Stimulated activated CD4-positive, alpha-beta T cell treated with anti-CD3 and anti-CD28 coated beads, TNF-alpha, amount 100 ng/mL, for 1 hour (primary cell): Measurements from ENCODE around the gene UPB1.

ENCODE experiments used
- DNase-seq, 3 donors: peaks; one replicate each; pipeline ENCODE4 v3.0.0-alpha.2; 2020; ENCODE audit warnings: low read depth in 3 of 3, low spot score in 1 of 3

UPB1 gene

DNA sequence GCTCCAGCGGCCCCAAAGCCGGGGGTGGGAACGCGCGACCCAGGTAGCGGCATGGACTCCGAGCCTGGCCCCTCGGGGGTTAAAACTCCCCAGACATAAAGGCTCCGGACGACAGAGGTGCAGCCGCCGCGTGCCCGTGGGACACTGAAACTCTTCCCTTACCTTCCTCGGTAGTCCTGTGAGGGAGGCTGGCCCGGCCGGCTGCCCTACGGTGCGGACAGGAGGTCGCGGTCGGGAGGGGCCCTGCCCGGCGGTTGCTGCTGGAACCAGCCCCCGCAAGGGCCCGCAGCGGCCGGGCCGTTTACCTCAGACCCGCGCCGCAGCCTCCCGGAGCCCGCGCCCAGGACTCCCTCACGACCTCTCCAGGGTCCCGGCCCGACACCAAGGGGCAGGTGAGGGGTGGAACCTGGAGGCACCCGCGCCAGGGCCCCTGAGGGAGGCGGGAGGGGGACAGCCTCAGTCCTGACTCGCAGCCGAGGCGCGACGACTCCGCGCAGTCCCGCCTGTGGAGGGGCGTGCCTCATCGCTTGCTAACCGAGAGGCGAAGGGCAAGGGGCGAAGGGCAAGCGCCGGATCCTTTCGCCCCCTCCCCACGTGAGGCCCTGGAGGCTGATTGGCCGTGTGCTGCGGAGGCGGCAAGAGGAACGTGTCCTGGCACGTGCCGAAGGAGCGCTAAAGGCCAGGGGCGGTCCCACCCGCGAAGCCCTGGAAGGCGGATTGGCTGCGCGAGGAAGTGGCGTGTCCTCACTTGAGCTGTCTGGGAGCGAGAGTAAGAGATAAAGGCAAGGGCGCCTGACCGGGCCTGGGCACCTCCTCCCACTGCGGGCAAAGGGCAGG, at the start of gene UPB1:
Gene UPB1 (plus strand): TSS at position 805 of the 837 bp plus-strand sequence. CDS start 72 bp downstream, outside the sequence.
- no peak for DNase-seq

GRCh38 chr22:24445481-24446259, 49.5 kb upstream of the UPB1 start:
- DNase-seq = no peak

DNA sequence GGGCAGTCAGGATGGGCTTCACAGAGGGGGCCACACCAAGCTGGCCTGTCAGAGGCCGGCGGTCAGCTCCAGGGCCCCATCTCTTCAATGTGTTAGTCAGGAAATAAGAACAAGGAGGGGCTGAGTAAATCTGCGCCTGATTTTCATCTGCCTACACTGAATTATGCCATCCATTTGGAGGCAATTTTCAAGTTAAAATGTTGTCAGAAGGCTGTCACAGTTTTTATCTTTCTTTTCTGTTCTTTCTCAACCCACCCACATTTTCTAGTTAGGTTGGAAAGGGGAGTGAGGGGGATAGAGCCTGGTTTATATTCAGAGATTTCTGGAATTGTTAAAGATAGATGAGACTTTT, 48.9 kb upstream of the UPB1 start:
- DNase-seq = no peak

GRCh38 chr22:24450610-24451009, 44.5 kb upstream of the UPB1 start:
- no peak for DNase-seq

DNA sequence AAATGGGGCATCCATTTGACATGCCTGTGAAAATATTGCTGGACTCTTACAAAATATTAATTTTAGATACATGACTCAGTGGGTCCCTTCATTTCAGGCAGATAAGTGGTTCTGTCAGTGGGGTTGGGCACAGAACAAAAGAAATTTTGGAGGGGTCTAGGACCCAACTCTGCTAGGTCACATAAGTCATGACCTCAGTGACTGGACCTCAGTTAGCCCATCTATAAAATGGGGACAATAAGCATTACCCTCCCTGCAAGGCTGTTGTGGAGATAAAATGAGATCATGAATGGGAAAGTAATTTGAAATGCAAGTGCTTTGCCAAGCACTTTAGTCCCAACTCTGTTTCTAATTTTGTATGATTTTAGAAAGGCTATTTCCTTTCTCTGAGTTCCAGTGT, 44.0 kb upstream of the UPB1 start:
- DNase-seq = no peak

DNA sequence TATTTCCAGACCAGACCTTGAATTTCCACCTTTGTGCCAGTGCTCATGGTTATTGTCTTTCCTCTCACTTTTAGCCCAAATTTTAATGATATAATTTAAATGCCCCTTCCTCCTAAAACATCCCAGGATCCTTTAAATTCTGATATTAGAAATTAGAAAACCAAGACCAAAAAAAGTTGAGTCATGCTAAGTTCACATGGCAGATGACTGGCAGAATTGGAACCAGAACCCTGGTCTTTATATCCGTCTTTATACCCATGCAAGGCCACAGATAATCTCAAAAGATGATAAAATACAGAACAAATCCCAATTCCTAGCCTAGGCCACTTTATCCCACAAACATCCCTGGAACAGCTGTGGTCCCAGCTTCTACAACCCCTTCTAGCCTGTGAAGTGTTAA, 41.3 kb upstream of the UPB1 start:
- no peak for DNase-seq

DNA sequence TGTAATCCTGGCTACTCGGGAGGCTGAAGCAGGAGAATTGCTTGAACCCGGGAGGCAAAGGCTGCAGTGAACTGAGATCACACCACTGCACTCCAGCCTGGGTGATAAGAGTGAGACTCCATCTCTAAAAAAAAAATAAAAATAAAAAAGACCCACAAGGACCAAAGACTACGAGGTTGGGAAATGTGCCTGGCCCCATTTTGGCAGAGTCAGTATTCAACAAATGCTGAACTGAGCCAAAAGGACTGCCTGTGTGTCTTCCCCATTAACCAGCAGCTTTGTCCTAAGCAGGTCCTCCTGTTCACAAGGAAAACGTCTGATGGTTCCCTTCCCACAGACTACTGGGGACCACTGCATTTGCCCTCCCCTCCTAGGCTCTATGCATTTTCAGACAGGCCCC, 40.1 kb upstream of the UPB1 start:
- DNase-seq = no peak

GRCh38 chr22:24455751-24456426, 39.2 kb upstream of the UPB1 start:
- DNase-seq = no peak

DNA sequence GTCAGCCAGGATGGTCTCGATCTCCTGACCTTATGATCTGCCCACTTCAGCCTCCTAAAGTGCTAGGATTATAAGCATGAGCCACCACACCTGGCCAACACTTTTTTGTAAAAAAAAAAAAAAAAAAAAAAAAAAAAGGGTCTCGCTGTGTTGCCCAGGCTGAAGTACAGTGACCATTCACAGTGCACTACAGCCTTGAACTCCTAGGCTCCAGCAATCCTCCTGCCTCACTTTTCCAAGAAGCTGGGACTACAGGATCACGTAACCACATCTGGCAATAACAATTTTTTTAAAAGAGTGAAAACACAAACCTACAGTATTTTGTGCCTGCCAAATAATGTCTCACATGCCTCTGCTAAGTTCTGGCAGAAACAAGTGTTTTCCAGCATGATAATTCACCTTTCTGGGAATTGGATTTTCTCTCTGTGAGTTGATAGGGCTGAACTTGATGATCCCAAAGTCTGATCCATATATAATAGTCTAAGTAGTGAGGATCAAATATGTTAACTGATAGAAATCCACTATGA, 37.2 kb upstream of the UPB1 start:
- DNase-seq = no peak

GRCh38 chr22:24459911-24460310, 35.2 kb upstream of the UPB1 start:
- no peak for DNase-seq

- no peak for DNase-seq
Observed at GRCh38 chr22:24460418-24461089, 34.6 kb upstream of the UPB1 start.

GRCh38 chr22:24463071-24463760, 31.9 kb upstream of the UPB1 start:
- DNase-seq = no peak

DNA sequence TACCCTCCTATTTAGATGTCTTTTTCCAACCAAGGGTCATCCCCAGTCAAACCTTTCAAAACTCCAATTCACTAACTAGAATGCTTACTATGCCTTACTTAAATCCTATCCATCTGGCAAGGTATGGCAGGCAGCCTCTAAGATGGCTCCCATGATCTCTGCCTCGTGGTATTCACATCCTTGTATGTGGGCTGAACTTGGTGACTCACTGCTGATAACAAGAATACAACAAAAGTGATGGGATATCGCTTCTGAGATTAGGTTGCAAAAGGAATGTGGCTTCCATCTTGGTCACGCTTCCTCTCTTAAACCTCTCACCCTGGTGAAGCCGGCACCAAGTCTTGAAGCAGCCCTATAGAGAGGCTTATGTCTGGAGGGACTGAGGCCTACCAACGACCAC, 29.6 kb upstream of the UPB1 start:
- DNase-seq = no peak

- DNase-seq = no peak
Observed at GRCh38 chr22:24465975-24466374, 29.2 kb upstream of the UPB1 start.

- DNase-seq = no peak
Observed at GRCh38 chr22:24466716-24467328, 28.3 kb upstream of the UPB1 start.

GRCh38 chr22:24467340-24467739, 27.8 kb upstream of the UPB1 start:
- no peak for DNase-seq

DNA sequence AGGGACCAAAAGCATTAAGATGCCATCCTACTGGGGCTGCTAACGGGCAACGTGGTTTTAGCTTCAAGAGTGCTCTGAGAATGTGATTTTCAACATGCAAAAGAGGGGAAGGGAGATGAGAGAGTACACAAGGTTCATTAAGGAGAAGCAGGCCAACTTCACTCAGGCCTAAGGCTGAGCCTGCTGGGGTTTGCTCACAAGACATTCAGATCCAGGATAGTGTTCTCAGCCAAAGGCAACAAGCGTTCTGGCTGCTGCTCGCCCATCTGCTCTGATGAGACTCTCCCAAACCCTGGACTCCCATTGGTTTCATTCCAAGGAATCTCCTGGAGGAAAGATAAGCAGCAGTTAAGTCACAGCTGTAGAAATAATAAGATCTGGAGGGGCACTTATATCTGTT, 23.6 kb upstream of the UPB1 start:
- DNase-seq = no peak

- no peak for DNase-seq
Observed at GRCh38 chr22:24473284-24473683, 21.8 kb upstream of the UPB1 start.

GRCh38 chr22:24474221-24474620, 20.9 kb upstream of the UPB1 start:
- no peak for DNase-seq

GRCh38 chr22:24474649-24475255, 20.4 kb upstream of the UPB1 start:
- DNase-seq = no peak
